Stimulated activated naive B cell treated with anti-CD40 and anti-IgM and Interleukin-4, amounts not matched to agents 10 μg/mL and 1 μg/mL and 100 μg/mL, for 72 hours (primary cell): ENCODE results near the gene IL12RB2.
A peak's percentile ranks its signal among the peaks of the same experiment; 100 is the strongest.

ENCODE experiments used
- ATAC-seq, 2 donors: fragments of 150-1000 bp; cut with Tn5 transposase; replicated peaks; 2 replicates each; pipeline ENCODE4 v1.10.0; 2021; ENCODE audit warnings: moderate library complexity in 1 of 2
- DNase-seq: peaks from one replicate; pipeline ENCODE4 v3.0.0; 2021
- H3K27ac Mint-ChIP-seq: one replicate; pipeline ENCODE4 v1.8.0; 2022; ENCODE audit warnings: mild to moderate bottlenecking, mixed read lengths
- H3K27me3 Mint-ChIP-seq, 2 donors: one replicate each; pipeline ENCODE4 v1.8.0; 2022; ENCODE audit warnings: mixed read lengths in 2 of 2
- H3K36me3 Mint-ChIP-seq, 2 donors: one replicate each; pipeline ENCODE4 v1.8.0; 2022; ENCODE audit warnings: mixed read lengths in 2 of 2, mild to moderate bottlenecking in 1 of 2
- H3K4me1 Mint-ChIP-seq, 2 donors: one replicate each; pipeline ENCODE4 v1.8.0; 2022; ENCODE audit warnings: mixed read lengths in 2 of 2, mild to moderate bottlenecking in 1 of 2
- H3K4me3 Mint-ChIP-seq, 2 donors: one replicate each; pipeline ENCODE4 v1.8.0; 2022; ENCODE audit warnings: mild to moderate bottlenecking in 2 of 2, mixed read lengths in 2 of 2, moderate library complexity in 1 of 2
- H3K9me3 Mint-ChIP-seq, 2 donors: one replicate each; pipeline ENCODE4 v1.8.0; 2022; ENCODE audit warnings: mixed read lengths in 2 of 2, mild to moderate bottlenecking in 1 of 2

The IL12RB2 gene

DNA sequence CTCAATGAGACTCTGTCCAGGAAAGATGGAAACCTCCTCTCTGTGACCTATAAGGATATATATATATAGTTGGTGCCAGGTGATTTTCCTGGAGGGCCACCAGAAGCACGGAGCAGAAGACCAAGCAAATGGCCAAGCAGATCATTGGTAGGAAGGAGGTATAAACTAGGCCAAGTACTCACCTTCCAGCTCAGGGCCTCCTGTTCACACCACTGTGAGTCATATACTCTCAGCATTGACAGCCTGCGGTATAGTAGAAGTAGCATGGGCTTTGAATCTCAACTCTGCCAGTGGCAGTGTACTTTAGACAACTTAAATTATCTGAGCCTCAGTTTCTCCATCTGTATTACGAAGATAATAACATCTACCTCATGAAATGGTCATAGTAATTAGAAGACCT, 15.4 kb downstream of the IL12RB2 start:
- no peak overlapping the region for H3K27ac Mint-ChIP-seq
- DNase-seq (no peak), ATAC-seq (no peak)
- peaks cover 9 to 11% of the 10 kb centered on the region in 2 donors for H3K36me3 Mint-ChIP-seq
- H3K4me3 Mint-ChIP-seq = no peak overlapping the region
- H3K9me3 Mint-ChIP-seq = no peaks in the 10 kb centered on the region
- peaks cover 3 to 13% of the 10 kb centered on the region in 2 donors for H3K4me1 Mint-ChIP-seq
- no peaks in the 10 kb centered on the region for H3K27me3 Mint-ChIP-seq

- H3K27me3 Mint-ChIP-seq = no peaks in the 10 kb centered on the region
- H3K36me3 Mint-ChIP-seq = peaks cover 12% of the 10 kb centered on the region in 2 donors
- H3K4me3 Mint-ChIP-seq = no peak overlapping the region
- H3K9me3 Mint-ChIP-seq = no peaks in the 10 kb centered on the region
- no peak overlapping the region for H3K27ac Mint-ChIP-seq
- no peak for ATAC-seq
- no peak for DNase-seq
- peaks cover 3 to 13% of the 10 kb centered on the region in 2 donors for H3K4me1 Mint-ChIP-seq
These were observed 16.4 kb downstream of the IL12RB2 start for GRCh38 chr1:67324068-67324467.

GRCh38 chr1:67327864-67328466, 20.3 kb downstream of the IL12RB2 start:
- Mint-ChIP-seq H3K9me3 (no peaks in the 10 kb centered on the region), H3K4me1 (peaks cover 2 to 9% of the 10 kb centered on the region in 2 donors), H3K36me3 (peaks cover 2 to 5% of the 10 kb centered on the region in 2 donors), H3K4me3 (no peak overlapping the region), H3K27me3 (no peaks in the 10 kb centered on the region), H3K27ac (no peak overlapping the region)
- DNase-seq = no peak
- no peak for ATAC-seq

DNA sequence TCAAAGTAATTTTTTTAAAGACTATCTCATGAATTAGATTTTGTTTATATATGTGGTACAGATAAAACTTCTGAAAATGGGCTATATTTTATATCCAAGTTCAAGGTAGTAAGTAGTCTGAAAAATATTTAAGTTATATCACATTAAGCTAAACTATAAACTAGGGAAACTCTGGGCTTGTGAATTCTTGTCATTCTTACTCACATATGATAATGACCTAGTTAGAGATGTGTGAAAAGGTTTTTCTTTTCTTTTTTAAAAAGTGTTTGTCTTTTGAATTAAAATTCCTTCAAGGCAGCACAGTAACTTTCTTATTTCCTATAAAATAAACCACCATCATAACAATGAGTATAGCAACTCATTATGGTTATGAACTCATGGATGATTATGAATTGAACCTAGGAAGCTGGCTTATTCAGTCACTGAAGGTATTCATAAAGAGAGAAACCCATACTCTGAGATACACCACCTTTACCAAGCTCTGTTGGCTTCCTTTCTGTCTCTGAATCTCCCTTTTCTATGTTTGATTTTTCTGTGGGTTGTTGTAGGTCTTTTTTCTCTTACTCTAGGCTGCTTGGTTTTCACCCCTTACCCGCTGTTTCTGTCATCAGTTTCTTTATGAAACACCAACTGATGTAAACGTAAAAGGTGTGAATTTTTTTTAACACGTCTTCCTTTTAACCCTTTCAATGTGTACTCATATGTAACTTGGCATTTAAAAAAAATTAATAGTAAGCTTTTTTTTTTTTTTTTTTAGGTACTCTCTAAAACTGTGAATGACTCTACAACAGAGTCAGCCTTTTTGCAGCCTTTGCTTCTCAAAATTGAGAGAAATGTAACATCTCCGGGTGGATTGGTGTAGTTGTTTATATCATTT, 25.2 kb downstream of the IL12RB2 start:
- H3K9me3 Mint-ChIP-seq = peaks cover 0 to 3% of the 10 kb centered on the region in 2 donors
- peaks cover 16 to 22% of the 10 kb centered on the region in 2 donors for H3K36me3 Mint-ChIP-seq
- ATAC-seq (peak; percentile 93), DNase-seq (peak; percentile 27)
- no peak overlapping the region for H3K4me3 Mint-ChIP-seq
- no peaks in the 10 kb centered on the region for H3K27me3 Mint-ChIP-seq
- peak overlapping the region; percentile 2 for H3K27ac Mint-ChIP-seq
- H3K4me1 Mint-ChIP-seq = peaks cover 30 to 47% of the 10 kb centered on the region in 2 donors

DNA sequence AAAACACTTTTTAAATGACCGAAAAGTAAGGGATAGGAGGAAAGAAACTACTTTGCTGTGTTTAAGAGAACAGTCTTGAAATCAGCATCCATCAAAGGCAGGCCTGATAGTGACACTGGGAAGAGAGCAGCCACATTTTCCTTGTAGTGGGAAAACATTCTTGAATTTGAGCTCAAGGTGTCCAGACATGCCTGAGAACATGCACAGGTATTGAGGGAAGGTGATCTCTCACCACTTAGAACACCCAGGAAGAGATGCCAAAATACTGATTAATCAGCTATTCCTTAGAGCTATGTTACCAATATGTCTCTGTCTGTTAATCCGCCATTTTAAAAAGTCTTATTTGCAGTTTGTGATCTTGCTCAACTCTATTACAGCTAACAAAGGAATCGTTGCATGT, 25.9 kb downstream of the IL12RB2 start:
- H3K27ac Mint-ChIP-seq = no peak overlapping the region
- peaks cover 30 to 52% of the 10 kb centered on the region in 2 donors for H3K4me1 Mint-ChIP-seq
- ATAC-seq (no peak), DNase-seq (no peak)
- peaks cover 0 to 3% of the 10 kb centered on the region in 2 donors for H3K9me3 Mint-ChIP-seq
- H3K27me3 Mint-ChIP-seq = no peaks in the 10 kb centered on the region
- H3K36me3 Mint-ChIP-seq = peaks cover 16 to 22% of the 10 kb centered on the region in 2 donors
- H3K4me3 Mint-ChIP-seq = no peak overlapping the region

GRCh38 chr1:67335411-67335810, 27.7 kb downstream of the IL12RB2 start:
- DNase-seq (no peak), ATAC-seq (peak; percentile 1 to 17)
- peak overlapping the region; percentile 5 to 26 for H3K4me3 Mint-ChIP-seq

DNA sequence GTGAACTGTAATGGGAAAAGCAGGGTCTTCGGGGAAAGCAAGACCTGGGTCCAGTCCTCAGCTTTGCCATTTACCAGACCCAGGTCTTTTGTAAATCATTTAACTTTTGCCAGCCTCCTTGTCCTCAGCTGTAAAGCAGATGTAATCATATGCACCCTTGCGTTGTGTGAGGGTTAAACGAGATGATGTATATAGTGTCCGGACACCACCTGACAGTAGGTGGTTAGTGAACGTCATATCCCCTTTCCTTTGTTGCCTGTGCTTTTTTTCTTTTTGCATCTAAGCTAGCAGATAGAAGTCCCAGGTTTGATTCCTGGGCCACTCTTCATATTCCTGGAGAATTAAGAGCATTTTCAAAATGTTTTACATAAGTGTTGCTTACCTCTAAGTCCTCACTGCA, 28.5 kb downstream of the IL12RB2 start:
- peaks cover 14 to 18% of the 10 kb centered on the region in 2 donors for H3K36me3 Mint-ChIP-seq
- H3K4me3 Mint-ChIP-seq = peak overlapping the region in 1 of 2 donors; percentile 56
- ATAC-seq = no peak
- H3K27ac Mint-ChIP-seq = peak overlapping the region; percentile 48
- peaks cover 0 to 3% of the 10 kb centered on the region in 2 donors for H3K9me3 Mint-ChIP-seq
- H3K27me3 Mint-ChIP-seq = no peaks in the 10 kb centered on the region
- H3K4me1 Mint-ChIP-seq = peaks cover 50 to 77% of the 10 kb centered on the region in 2 donors
- DNase-seq = no peak

More at GRCh38 chr1:67335411-67335810, 27.7 kb downstream of the IL12RB2 start:
- H3K27ac Mint-ChIP-seq = peak overlapping the region; percentile 76
- peaks cover 0 to 3% of the 10 kb centered on the region in 2 donors for H3K9me3 Mint-ChIP-seq
- H3K36me3 Mint-ChIP-seq = peaks cover 14 to 18% of the 10 kb centered on the region in 2 donors
- H3K27me3 Mint-ChIP-seq = no peaks in the 10 kb centered on the region
- peaks cover 44 to 70% of the 10 kb centered on the region in 2 donors for H3K4me1 Mint-ChIP-seq

GRCh38 chr1:67336783-67337182, 29.1 kb downstream of the IL12RB2 start:
- Mint-ChIP-seq H3K36me3 (peaks cover 14 to 18% of the 10 kb centered on the region in 2 donors), H3K27ac (peak overlapping the region; percentile 49), H3K4me3 (no peak overlapping the region), H3K4me1 (peaks cover 55 to 82% of the 10 kb centered on the region in 2 donors), H3K9me3 (peaks cover 0 to 3% of the 10 kb centered on the region in 2 donors), H3K27me3 (no peaks in the 10 kb centered on the region)
- no peak for DNase-seq
- no peak for ATAC-seq

GRCh38 chr1:67338642-67339041, 31.0 kb downstream of the IL12RB2 start:
- DNase-seq = peak; percentile 47
- peaks cover 57 to 82% of the 10 kb centered on the region in 2 donors for H3K4me1 Mint-ChIP-seq
- no peaks in the 10 kb centered on the region for H3K27me3 Mint-ChIP-seq
- ATAC-seq = peak; percentile 74 to 77
- peaks cover 0 to 3% of the 10 kb centered on the region in 2 donors for H3K9me3 Mint-ChIP-seq
- H3K27ac Mint-ChIP-seq = peak overlapping the region; percentile 89
- peak overlapping the region; percentile 49 to 67 for H3K4me3 Mint-ChIP-seq
- H3K36me3 Mint-ChIP-seq = peaks cover 17 to 20% of the 10 kb centered on the region in 2 donors

GRCh38 chr1:67339623-67340343, 32.1 kb downstream of the IL12RB2 start:
- Mint-ChIP-seq H3K36me3 (peaks cover 15 to 21% of the 10 kb centered on the region in 2 donors), H3K4me3 (peak overlapping the region; percentile 49 to 67), H3K27me3 (no peaks in the 10 kb centered on the region), H3K4me1 (peaks cover 53 to 73% of the 10 kb centered on the region in 2 donors), H3K27ac (peak overlapping the region; percentile 89), H3K9me3 (peaks cover 0 to 3% of the 10 kb centered on the region in 2 donors)
- peak; percentile 53 for DNase-seq
- peak; percentile 68 to 70 for ATAC-seq

- DNase-seq = no peak
- H3K27me3 Mint-ChIP-seq = no peaks in the 10 kb centered on the region
These were observed 34.6 kb downstream of the IL12RB2 start for GRCh38 chr1:67342076-67342890.

GRCh38 chr1:67345556-67345955, 37.9 kb downstream of the IL12RB2 start:
- no peak for ATAC-seq
- Mint-ChIP-seq H3K36me3 (peaks cover 4 to 8% of the 10 kb centered on the region in 2 donors), H3K4me3 (no peak overlapping the region), H3K27me3 (no peaks in the 10 kb centered on the region), H3K4me1 (peaks cover 22 to 30% of the 10 kb centered on the region in 2 donors), H3K27ac (no peak overlapping the region), H3K9me3 (no peaks in the 10 kb centered on the region)
- no peak for DNase-seq

More at GRCh38 chr1:67342076-67342890, 34.6 kb downstream of the IL12RB2 start:
- Mint-ChIP-seq H3K4me3 (peak overlapping the region; percentile 4), H3K9me3 (no peaks in the 10 kb centered on the region), H3K36me3 (peaks cover 7 to 9% of the 10 kb centered on the region in 2 donors), H3K4me1 (peaks cover 38 to 57% of the 10 kb centered on the region in 2 donors), H3K27ac (peak overlapping the region; percentile 38)
- peak in 1 of 2 donors; percentile 2 for ATAC-seq

- no peak overlapping the region for H3K27ac Mint-ChIP-seq
- ATAC-seq (no peak), DNase-seq (no peak)
- H3K36me3 Mint-ChIP-seq = peaks cover 4 to 8% of the 10 kb centered on the region in 2 donors
- H3K27me3 Mint-ChIP-seq = no peaks in the 10 kb centered on the region
- H3K4me3 Mint-ChIP-seq = no peak overlapping the region
- H3K9me3 Mint-ChIP-seq = no peaks in the 10 kb centered on the region
- peaks cover 9 to 16% of the 10 kb centered on the region in 2 donors for H3K4me1 Mint-ChIP-seq
These were observed 39.3 kb downstream of the IL12RB2 start for GRCh38 chr1:67346982-67347381.
